ENCODE measurements around the gene CHST6. TPM values are rescaled to one million over a fixed set of nuclear protein-coding genes. Genes with fewer than 3 reads are reported as not detected.
"Not testable (repeated sequence)": the region's sequence is repeated elsewhere in the genome, so short reads cannot be mapped to it uniquely, and the experiment has no call there.

The CHST6 gene
- total RNA-seq, 1 experiment from 2014 or later: 17.9 TPM

DNA sequence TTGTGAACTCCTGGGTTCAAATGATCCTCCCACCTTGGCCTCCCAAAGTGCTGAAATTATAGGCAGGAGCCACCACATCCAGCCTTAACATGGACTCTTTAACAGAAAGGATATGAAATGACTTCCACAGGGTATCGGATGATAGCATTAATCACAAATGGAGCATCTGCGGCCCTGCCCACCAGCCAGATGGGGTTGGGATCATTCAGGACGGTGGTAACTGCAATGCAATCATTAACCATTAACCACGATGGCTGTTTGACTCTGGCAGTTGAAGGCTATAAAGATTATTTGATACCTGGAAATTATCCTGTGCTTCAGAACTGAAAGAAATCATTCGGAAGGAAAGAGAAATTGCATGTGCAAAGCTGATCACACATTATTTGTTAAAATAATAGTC, 46.0 kb upstream of the CHST6 start:
- DNase-seq (ENCODE audit: low read depth, low spot score) (no peak), ATAC-seq (no peak)
- H3K27me3 ChIP-seq (ENCODE audit: insufficient read depth, low read length): no peaks in the 10 kb centered on the region
- no peak overlapping the region for H3K4me2 ChIP-seq (ENCODE audit: low read length)
- ChIA-PET RAD21 (ENCODE audit: low non-redundant PET in 1 of 2, low total read pairs in 2 of 2, uncharacterized antibody in 2 of 2, unreplicated experiment in 2 of 2) (no interaction called here), CTCF (interaction anchor here (0.9 to 1.4 kb wide), 2 partner anchors 9 to 24 kb away, joined by 4 read pairs; no protein-coding TSS in a partner anchor), POLR2A (no interaction called here)
- H3K27ac ChIP-seq (ENCODE audit: low read depth, low read length): no peak overlapping the region
- no peak overlapping the region for H3K9ac ChIP-seq (ENCODE audit: low read length)
- H3K4me3 ChIP-seq (replicated peaks in 1 of 2; ENCODE audit: low read depth in 1 of 2, low read length in 2 of 2): no peak overlapping the region
- H3K79me2 ChIP-seq (ENCODE audit: insufficient read depth, low read length): no peaks in the 10 kb centered on the region
- H3K9me3 ChIP-seq (ENCODE audit: control insufficient read depth in 1 of 2, insufficient read depth in 1 of 2, low read depth in 1 of 2, low read length in 2 of 2): no peaks in the 10 kb centered on the region
- H3K4me1 ChIP-seq (ENCODE audit: control insufficient read depth in 1 of 2, insufficient read depth in 2 of 2, low read length in 2 of 2): peaks cover 0 to under 1% of the 10 kb centered on the region in 2 experiments; a peak in 1 of 4 replicates
- no peaks in the 10 kb centered on the region for H3K9me2 ChIP-seq (ENCODE audit: insufficient read depth)
- intact Hi-C loops (cut with micrococcal nuclease): no loop called here
- no peaks in the 10 kb centered on the region for H4K20me1 ChIP-seq (ENCODE audit: insufficient read depth)
- BruUV-seq (replicated peaks): no TSS peak
- TF ChIP-seq EZH2 (IDR thresholded peaks at IDR 0.05) (no peak), JUND (IDR thresholded peaks at IDR 0.05) (no peak), ELF1 (IDR thresholded peaks at IDR 0.05; ENCODE audit: borderline replicate concordance, low read depth) (no peak), POLR2A (IDR thresholded peaks at IDR 0.05; ENCODE audit: borderline replicate concordance, extremely low read depth, insufficient read depth, insufficient read length) (no peak), YY1 (IDR thresholded peaks at IDR 0.05; ENCODE audit: extremely low read depth, insufficient replicate concordance, low read depth, low read length) (no peak), TCF7L2 (IDR thresholded peaks at IDR 0.05; ENCODE audit: borderline replicate concordance, extremely low read depth, insufficient read depth, insufficient read length) (no peak), EZH2phosphoT487 (IDR thresholded peaks at IDR 0.05; ENCODE audit: borderline replicate concordance) (no peak), RAD21 (IDR thresholded peaks at IDR 0.05; ENCODE audit: low read depth) (no peak), POLR2AphosphoS5 (IDR thresholded peaks at IDR 0.05; ENCODE audit: low read depth, low read length) (no peak), ZNF274 (IDR thresholded peaks at IDR 0.05; ENCODE audit: low read depth, low read length) (no peak), SIN3A (IDR thresholded peaks at IDR 0.05; ENCODE audit: low read depth) (no peak)
- TF ChIP-seq, protein P1, sequence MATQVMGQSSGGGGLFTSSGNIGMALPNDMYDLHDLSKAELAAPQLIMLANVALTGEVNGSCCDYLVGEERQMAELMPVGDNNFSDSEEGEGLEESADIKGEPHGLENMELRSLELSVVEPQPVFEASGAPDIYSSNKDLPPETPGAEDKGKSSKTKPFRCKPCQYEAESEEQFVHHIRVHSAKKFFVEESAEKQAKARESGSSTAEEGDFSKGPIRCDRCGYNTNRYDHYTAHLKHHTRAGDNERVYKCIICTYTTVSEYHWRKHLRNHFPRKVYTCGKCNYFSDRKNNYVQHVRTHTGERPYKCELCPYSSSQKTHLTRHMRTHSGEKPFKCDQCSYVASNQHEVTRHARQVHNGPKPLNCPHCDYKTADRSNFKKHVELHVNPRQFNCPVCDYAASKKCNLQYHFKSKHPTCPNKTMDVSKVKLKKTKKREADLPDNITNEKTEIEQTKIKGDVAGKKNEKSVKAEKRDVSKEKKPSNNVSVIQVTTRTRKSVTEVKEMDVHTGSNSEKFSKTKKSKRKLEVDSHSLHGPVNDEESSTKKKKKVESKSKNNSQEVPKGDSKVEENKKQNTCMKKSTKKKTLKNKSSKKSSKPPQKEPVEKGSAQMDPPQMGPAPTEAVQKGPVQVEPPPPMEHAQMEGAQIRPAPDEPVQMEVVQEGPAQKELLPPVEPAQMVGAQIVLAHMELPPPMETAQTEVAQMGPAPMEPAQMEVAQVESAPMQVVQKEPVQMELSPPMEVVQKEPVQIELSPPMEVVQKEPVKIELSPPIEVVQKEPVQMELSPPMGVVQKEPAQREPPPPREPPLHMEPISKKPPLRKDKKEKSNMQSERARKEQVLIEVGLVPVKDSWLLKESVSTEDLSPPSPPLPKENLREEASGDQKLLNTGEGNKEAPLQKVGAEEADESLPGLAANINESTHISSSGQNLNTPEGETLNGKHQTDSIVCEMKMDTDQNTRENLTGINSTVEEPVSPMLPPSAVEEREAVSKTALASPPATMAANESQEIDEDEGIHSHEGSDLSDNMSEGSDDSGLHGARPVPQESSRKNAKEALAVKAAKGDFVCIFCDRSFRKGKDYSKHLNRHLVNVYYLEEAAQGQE (IDR thresholded peaks at IDR 0.05; ENCODE audit: low read depth): no peak
- TF ChIP-seq, protein P2, sequence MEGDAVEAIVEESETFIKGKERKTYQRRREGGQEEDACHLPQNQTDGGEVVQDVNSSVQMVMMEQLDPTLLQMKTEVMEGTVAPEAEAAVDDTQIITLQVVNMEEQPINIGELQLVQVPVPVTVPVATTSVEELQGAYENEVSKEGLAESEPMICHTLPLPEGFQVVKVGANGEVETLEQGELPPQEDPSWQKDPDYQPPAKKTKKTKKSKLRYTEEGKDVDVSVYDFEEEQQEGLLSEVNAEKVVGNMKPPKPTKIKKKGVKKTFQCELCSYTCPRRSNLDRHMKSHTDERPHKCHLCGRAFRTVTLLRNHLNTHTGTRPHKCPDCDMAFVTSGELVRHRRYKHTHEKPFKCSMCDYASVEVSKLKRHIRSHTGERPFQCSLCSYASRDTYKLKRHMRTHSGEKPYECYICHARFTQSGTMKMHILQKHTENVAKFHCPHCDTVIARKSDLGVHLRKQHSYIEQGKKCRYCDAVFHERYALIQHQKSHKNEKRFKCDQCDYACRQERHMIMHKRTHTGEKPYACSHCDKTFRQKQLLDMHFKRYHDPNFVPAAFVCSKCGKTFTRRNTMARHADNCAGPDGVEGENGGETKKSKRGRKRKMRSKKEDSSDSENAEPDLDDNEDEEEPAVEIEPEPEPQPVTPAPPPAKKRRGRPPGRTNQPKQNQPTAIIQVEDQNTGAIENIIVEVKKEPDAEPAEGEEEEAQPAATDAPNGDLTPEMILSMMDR (IDR thresholded peaks at IDR 0.05 in 2 of 3, conservative IDR thresholded peaks at IDR 0.05 in 1 of 3; ENCODE audit: borderline replicate concordance in 1 of 3, insufficient read depth in 1 of 3, low read depth in 2 of 3, low read length in 2 of 3): no peak
- TF ChIP-seq, protein P3, sequence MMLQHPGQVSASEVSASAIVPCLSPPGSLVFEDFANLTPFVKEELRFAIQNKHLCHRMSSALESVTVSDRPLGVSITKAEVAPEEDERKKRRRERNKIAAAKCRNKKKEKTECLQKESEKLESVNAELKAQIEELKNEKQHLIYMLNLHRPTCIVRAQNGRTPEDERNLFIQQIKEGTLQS (IDR thresholded peaks at IDR 0.05): no peak
- H3K36me3 ChIP-seq (ENCODE audit: control insufficient read depth in 1 of 2, insufficient read depth in 2 of 2, low read length in 2 of 2): no peaks in the 10 kb centered on the region; a peak in 1 of 4 replicates
- H2AFZ ChIP-seq (ENCODE audit: low read depth, low read length, poor library complexity, severe bottlenecking): no peak overlapping the region

DNA sequence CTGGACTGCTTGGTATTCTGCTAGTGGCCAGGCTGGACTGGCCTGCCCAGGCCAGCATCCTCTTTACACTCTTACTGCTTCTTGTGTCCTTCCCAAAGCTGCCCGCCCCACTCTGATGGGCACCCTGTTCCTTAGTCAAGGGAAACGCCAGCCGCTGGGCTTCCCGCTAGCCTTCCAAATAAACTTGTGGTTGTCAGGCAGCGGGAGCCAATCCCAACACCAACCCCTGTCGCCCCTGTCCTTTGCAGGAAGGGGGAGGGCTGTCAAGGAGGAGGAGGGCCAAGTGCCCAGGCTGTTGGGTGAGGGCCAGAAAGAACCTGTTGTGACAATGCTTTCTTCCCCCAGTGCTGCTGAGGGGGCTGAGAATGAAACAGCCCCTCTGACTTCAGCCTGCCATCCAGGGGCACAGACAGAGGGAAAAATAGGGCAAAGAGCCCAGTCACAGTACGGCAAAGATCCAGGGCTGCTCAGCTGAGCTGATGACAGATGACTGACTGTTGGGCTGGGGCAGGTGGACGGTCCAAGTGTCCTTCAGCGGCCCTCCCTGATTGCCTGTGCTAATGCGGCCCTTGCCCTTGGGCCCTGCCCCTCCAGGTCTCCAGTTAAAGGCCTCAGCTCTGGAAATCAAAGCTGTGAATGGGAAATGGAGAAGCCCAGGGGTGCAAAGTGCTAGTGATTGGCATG, 43.8 kb upstream of the CHST6 start:
- H4K20me1 ChIP-seq (ENCODE audit: insufficient read depth); H3K4me3 ChIP-seq (replicated peaks in 1 of 2; ENCODE audit: low read depth in 1 of 2, low read length in 2 of 2); BruUV-seq (replicated peaks); H3K36me3 ChIP-seq (ENCODE audit: control insufficient read depth in 1 of 2, insufficient read depth in 2 of 2, low read length in 2 of 2); H2AFZ ChIP-seq (ENCODE audit: low read depth, low read length, poor library complexity, severe bottlenecking); RAD21 ChIA-PET (ENCODE audit: low non-redundant PET in 1 of 2, low total read pairs in 2 of 2, uncharacterized antibody in 2 of 2, unreplicated experiment in 2 of 2); H3K9me2 ChIP-seq (ENCODE audit: insufficient read depth); H3K4me1 ChIP-seq (ENCODE audit: control insufficient read depth in 1 of 2, insufficient read depth in 2 of 2, low read length in 2 of 2); POLR2A ChIA-PET; H3K9ac ChIP-seq (ENCODE audit: low read length); H3K9me3 ChIP-seq (ENCODE audit: control insufficient read depth in 1 of 2, insufficient read depth in 1 of 2, low read depth in 1 of 2, low read length in 2 of 2); H3K79me2 ChIP-seq (ENCODE audit: insufficient read depth, low read length); ATAC-seq; DNase-seq (ENCODE audit: low read depth, low spot score); H3K27ac ChIP-seq (ENCODE audit: low read depth, low read length); H3K27me3 ChIP-seq (ENCODE audit: insufficient read depth, low read length); H3K4me2 ChIP-seq (ENCODE audit: low read length); intact Hi-C loops (cut with micrococcal nuclease): not testable (repeated sequence)
- CTCF ChIA-PET: interaction anchor here (3.3 kb wide), 1 partner anchor 22 kb away, joined by 11 read pairs; no protein-coding TSS in a partner anchor
